ENCODE measurements around the gene SMIM24.
"Not testable (repeated sequence)": the region's sequence is repeated elsewhere in the genome, so short reads cannot be mapped to it uniquely, and the experiment has no call there.

Gene SMIM24

DNA sequence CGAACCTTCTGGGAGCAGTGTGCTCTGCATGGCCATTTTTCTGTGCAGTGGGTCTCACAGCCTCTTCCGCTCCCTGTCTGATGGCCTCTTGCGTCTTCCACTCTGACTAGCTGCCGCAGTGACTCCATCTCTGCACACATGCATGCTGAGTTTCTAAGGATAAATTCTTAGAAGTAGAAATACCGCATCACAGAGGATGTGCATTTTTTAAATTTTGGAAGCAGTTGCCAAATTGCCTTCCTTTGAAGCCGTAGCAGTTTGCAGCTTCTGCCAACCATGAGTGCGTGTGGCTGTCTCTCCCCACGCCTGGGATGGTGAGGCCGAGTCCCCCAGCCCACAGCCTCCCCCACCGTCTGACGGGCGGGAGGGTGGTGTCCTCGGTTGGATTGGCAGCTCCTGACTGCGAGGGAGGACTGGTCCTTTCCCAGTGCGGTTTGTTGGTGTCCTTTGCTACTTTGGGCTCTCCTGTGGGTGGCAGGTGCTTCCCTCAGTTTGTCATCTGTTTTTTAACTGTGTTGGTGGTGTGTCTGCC is 35.6 kb upstream of the SMIM24 start:
- no peak for DNase-seq (ENCODE audit: low spot score)

- DNase-seq (ENCODE audit: low spot score): no peak
Observed at GRCh38 chr19:3514930-3515329, 34.6 kb upstream of the SMIM24 start.

GRCh38 chr19:3513229-3514140 is 33.2 kb upstream of the SMIM24 start:
- no peak for DNase-seq (ENCODE audit: low spot score)

GRCh38 chr19:3512562-3513228 is 32.4 kb upstream of the SMIM24 start:
- DNase-seq (ENCODE audit: low spot score): no peak

GRCh38 chr19:3511506-3512251 is 31.4 kb upstream of the SMIM24 start:
- DNase-seq (ENCODE audit: low spot score): no peak

- DNase-seq (ENCODE audit: low spot score): no peak
Observed at GRCh38 chr19:3510727-3511126, 30.4 kb upstream of the SMIM24 start.

DNA sequence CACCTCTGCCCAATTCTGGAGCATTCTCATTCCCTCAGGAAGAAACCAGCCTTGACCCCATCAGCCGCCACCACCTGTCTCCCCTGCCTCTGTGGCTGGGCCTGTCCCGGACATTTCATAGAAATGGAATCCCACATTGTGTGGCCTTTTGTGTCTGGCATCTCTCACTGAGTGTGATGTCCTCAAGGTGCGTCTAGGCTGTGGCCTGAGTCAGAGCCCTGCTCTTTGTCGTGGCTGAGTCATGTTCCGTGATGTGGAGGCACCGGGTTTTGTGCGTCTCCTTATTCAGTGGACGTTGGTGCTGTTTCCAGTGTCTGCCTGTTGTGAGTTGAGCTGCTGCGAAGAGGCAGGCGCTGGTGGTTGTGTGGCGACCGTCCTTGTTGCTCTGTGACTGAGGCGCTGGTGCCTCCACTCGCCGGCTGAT is 29.3 kb upstream of the SMIM24 start:
- no peak for DNase-seq (ENCODE audit: low spot score)

- no peak for DNase-seq (ENCODE audit: low spot score)
Observed at GRCh38 chr19:3508771-3509535, 28.6 kb upstream of the SMIM24 start.

DNA sequence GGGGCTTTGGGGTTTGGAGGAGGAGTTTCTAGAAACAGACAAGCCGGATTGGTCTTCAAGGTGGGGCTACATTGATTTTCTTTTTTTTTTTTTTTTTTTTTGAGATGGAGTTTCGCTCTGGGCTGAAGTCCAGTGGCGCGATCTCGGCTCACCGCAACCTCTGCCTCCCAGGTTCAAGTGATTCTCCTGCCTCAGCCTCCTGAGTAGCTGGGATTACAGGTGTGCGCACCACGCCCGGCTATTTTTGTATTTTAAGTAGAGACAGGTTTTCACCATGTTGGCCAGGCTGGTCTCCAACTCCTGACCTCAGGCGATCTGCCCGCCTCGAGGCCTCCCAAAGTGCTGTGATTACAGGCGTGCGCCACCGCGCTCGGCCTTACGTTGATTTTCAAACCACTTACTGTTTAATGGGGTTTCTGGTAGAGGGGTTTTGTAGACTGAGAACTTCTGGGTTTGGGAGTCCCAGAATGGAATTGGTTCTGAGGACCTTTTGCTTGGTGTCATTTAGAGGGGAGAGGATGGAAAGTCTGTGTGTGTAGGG is 27.9 kb upstream of the SMIM24 start:
- not testable (repeated sequence) for DNase-seq (ENCODE audit: low spot score)

- DNase-seq (ENCODE audit: low spot score): no peak
Observed at GRCh38 chr19:3507371-3508120, 27.2 kb upstream of the SMIM24 start.

GRCh38 chr19:3506384-3507340 is 26.3 kb upstream of the SMIM24 start:
- DNase-seq (ENCODE audit: low spot score): no peak

GRCh38 chr19:3505598-3506383 is 25.5 kb upstream of the SMIM24 start, which contains the start of gene FZR1:
Gene FZR1 (plus strand): TSS chr19:3506311. CDS start chr19:3522990, 16,679 bp downstream.
- peak; percentile 96 for DNase-seq (ENCODE audit: low spot score)

DNA sequence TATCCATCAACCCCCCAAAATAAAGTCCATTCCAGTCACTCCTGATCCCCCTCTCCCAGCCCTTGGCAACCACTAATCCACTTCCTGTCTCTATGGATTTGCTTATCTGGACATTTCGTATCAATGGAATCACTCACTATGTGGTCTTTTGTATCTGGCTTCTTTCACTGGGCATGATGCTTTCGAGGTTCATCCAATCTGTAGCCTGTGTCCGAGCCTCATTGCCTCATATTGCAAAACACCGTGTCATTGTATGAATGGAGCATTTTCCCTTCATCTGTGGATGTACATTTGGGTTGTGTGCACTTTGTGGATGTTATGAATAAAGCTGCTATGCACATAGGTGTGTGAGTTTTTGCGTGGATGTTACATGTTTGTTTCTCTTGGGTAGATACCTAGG is 24.4 kb upstream of the SMIM24 start:
- DNase-seq (ENCODE audit: low spot score): no peak

DNA sequence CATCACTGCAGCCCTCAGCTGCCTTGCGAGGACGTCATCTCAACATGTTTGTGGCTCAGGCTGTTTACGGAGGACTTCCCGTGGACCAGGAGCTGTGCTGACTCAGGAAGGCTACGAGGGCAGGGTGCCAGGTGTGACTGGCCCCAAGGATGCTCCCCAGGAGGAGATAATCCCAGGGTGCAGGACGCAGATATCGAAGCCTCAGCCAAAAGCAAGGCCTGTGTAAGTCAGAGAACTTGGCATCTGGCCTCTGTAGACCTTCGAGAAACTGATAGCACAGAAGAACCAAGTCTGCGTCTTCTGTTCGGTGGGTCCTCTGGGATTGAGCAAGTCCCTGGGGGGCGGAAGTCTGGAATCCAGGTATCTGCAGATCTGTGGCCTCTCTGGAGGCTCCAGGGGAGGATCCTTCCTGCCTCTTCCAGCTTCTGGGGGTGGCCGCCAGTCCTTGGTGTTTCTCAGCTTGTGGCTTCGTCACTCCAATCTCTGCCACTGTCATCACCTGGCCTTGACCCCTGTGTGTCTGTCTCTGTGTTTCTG is 22.8 kb upstream of the SMIM24 start:
- DNase-seq (ENCODE audit: low spot score): no peak

DNA sequence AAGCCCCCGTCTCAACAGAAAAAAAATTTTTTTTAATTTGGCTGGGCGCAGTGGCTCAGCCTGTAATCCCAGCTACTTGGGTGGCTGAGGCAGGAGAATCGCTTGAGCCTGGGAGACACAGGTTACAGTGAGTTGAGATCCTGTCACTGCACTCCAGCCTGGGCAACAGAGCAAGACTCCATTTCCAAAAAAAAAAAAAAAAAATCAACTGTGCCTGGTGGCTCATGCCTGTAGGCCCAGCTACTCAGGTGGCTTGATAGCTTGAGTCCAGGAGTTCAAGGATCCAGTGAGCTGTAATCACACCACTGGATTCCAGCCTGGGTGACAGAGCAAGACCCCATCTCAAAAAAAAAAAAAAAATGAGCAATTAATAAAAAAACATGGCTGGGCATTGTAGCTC is 21.5 kb upstream of the SMIM24 start:
- DNase-seq (ENCODE audit: low spot score): no peak

GRCh38 chr19:3500429-3501101 is 20.2 kb upstream of the SMIM24 start, which contains the start of gene DOHH:
Gene DOHH (minus strand): TSS chr19:3500674. CDS start chr19:3496814, 3,860 bp downstream.
- DNase-seq (ENCODE audit: low spot score): peak; percentile 97
